HEK293 (cell line): Measurements from ENCODE around the gene ELFN1.

Source experiments
- CTCF ChIA-PET: fragments of 350-600 bp; formaldehyde crosslinking; extraction: SDS; loops from one replicate; lab custom pipeline; 2021; ENCODE audit warnings: antibody characterized with exemption; lab: Yijun Ruan, JAX
- POLR2A ChIA-PET: fragments of 300-600 bp; formaldehyde crosslinking; extraction: SDS; loops from one replicate; lab custom pipeline; 2020; ENCODE audit warnings: antibody characterized with exemption, inconsistent platforms; lab: Yijun Ruan, JAX
- H3K27ac ChIP-seq: fragments of 200-500 bp; sonication (Bioruptor generic); 2 replicates; pipeline ENCODE4 v1.5.1; 2014; ENCODE audit warnings: low read depth, low read length, control low read depth, inconsistent platforms; ENCODE audit errors: extremely low read depth
- H3K36me3 ChIP-seq, 2 experiments: fragments of 200-500 bp in 1 of 2; sonication (Bioruptor generic) in 1 of 2; 1 replicate in 1 of 2; 2 replicates in 1 of 2; pipeline ENCODE4 v1.5.1; 2014 to 2017; ENCODE audit warnings: inconsistent platforms in 2 of 2, low read length in 2 of 2; ENCODE audit not compliant: control insufficient read depth in 2 of 2, insufficient read depth in 1 of 2
- H3K4me1 ChIP-seq: fragments of 200-500 bp; sonication (Bioruptor generic); 2 replicates; pipeline ENCODE4 v1.5.1; 2014; ENCODE audit warnings: mild to moderate bottlenecking, low read length, inconsistent platforms; ENCODE audit not compliant: control insufficient read depth, insufficient read depth
- H3K4me3 ChIP-seq: 2 replicates; pipeline ENCODE4 v1.5.1; 2011; ENCODE audit warnings: low read depth, mild to moderate bottlenecking, control low read depth, low read length, moderate library complexity
- H3K9me3 ChIP-seq: fragments of 200-500 bp; sonication (Bioruptor generic); 2 replicates; pipeline ENCODE4 v1.5.1; 2014; ENCODE audit warnings: low read depth, low read length, inconsistent platforms; ENCODE audit not compliant: control insufficient read depth, insufficient read depth
- BCL11A ChIP-seq: fragments of 450-650 bp; formaldehyde crosslinking; IDR thresholded peaks from 2 replicates; pipeline ENCODE4 v1.5.1; 2016; ENCODE audit warnings: low read depth, missing biosample characterization, missing genetic modification characterization
- KLF8 ChIP-seq: fragments of 450-650 bp; formaldehyde crosslinking; IDR thresholded peaks from 2 replicates; pipeline ENCODE4 v1.5.1; 2016; ENCODE audit warnings: missing biosample characterization, missing genetic modification characterization
- PBX3 ChIP-seq: sonication (generic); formaldehyde crosslinking; IDR thresholded peaks from 2 replicates; pipeline ENCODE4 v1.8.1; 2022; ENCODE audit warnings: mild to moderate bottlenecking, moderate library complexity, missing genetic modification reagents
- PRDM1 ChIP-seq: fragments of 450-650 bp; formaldehyde crosslinking; IDR thresholded peaks from 2 replicates; pipeline ENCODE4; 2016; ENCODE audit warnings: missing biosample characterization, missing genetic modification characterization
- ZBTB20 ChIP-seq: fragments of 450-650 bp; formaldehyde crosslinking; IDR thresholded peaks from 2 replicates; pipeline ENCODE4 v1.5.1; 2016; ENCODE audit warnings: missing biosample characterization, missing genetic modification characterization
- ZBTB48 ChIP-seq: fragments of 450-650 bp; formaldehyde crosslinking; IDR thresholded peaks from 2 replicates; pipeline ENCODE4 v1.5.1; 2016; ENCODE audit warnings: missing biosample characterization, missing genetic modification characterization
- ZBTB7A ChIP-seq: fragments of 450-650 bp; formaldehyde crosslinking; IDR thresholded peaks from 2 replicates; pipeline ENCODE4 v1.5.1; 2016; ENCODE audit warnings: low read depth, missing biosample characterization, missing genetic modification characterization
- ZNF211 ChIP-seq: fragments of 450-650 bp; formaldehyde crosslinking; IDR thresholded peaks from 2 replicates; pipeline ENCODE4 v1.5.1; 2016; ENCODE audit warnings: low read depth, missing biosample characterization, missing genetic modification characterization
- ZNF223 ChIP-seq: fragments of 450-650 bp; formaldehyde crosslinking; IDR thresholded peaks from 2 replicates; pipeline ENCODE4 v1.5.1; 2016; ENCODE audit warnings: missing biosample characterization, missing genetic modification characterization
- ZNF266 ChIP-seq: fragments of 450-650 bp; formaldehyde crosslinking; IDR thresholded peaks from 2 replicates; pipeline ENCODE4 v1.5.1; 2016; ENCODE audit warnings: missing biosample characterization, missing genetic modification characterization, low read depth
- ZNF341 ChIP-seq: fragments of 450-650 bp; formaldehyde crosslinking; IDR thresholded peaks from 2 replicates; pipeline ENCODE4; 2016; ENCODE audit warnings: low read depth, missing biosample characterization, missing genetic modification characterization
- ZNF350 ChIP-seq: fragments of 450-650 bp; formaldehyde crosslinking; IDR thresholded peaks from 2 replicates; pipeline ENCODE4 v1.5.0; 2017; ENCODE audit warnings: missing biosample characterization, mild to moderate bottlenecking, missing genetic modification characterization
- ZNF391 ChIP-seq: fragments of 450-650 bp; formaldehyde crosslinking; IDR thresholded peaks from 2 replicates; pipeline ENCODE4 v1.5.1; 2016; ENCODE audit warnings: low read depth, missing biosample characterization, missing genetic modification characterization, borderline replicate concordance
- ZNF513 ChIP-seq: fragments of 450-650 bp; IDR thresholded peaks from 2 replicates; pipeline ENCODE4 v1.5.1; 2018; ENCODE audit warnings: missing biosample characterization, missing genetic modification characterization
- ZNF518A ChIP-seq: fragments of 450-650 bp; formaldehyde crosslinking; conservative IDR thresholded peaks from 2 replicates; pipeline ENCODE4 v1.5.1; 2016; ENCODE audit warnings: low read depth, missing biosample characterization, missing genetic modification characterization
- ZNF585B ChIP-seq: fragments of 450-650 bp; formaldehyde crosslinking; IDR thresholded peaks from 2 replicates; pipeline ENCODE4 v1.5.1; 2016; ENCODE audit warnings: missing biosample characterization, missing genetic modification characterization
- ZNF610 ChIP-seq: fragments of 450-650 bp; formaldehyde crosslinking; IDR thresholded peaks from 2 replicates; pipeline ENCODE4 v1.5.1; 2016; ENCODE audit warnings: missing biosample characterization, missing genetic modification characterization, borderline replicate concordance
- ZNF76 ChIP-seq: fragments of 450-650 bp; formaldehyde crosslinking; IDR thresholded peaks from 2 replicates; pipeline ENCODE4; 2016; ENCODE audit warnings: low read depth, missing biosample characterization, missing genetic modification characterization, borderline replicate concordance
- ZSCAN16 ChIP-seq: fragments of 450-650 bp; formaldehyde crosslinking; IDR thresholded peaks from 2 replicates; pipeline ENCODE4 v1.5.1; 2016; ENCODE audit warnings: missing biosample characterization, missing genetic modification characterization

ELFN1 gene

GRCh38 chr7:1654111-1654510 lies 16.0 kb upstream of the ELFN1 start (continued):
- TF ChIP-seq ZNF76: no peak
- TF ChIP-seq BCL11A (tag by site-specific recombination): no peak
- TF ChIP-seq PBX3 (CRISPR knock-in tag): no peak
- TF ChIP-seq ZNF350 (tag by site-specific recombination): no peak

GRCh38 chr7:1654738-1655475 lies 15.2 kb upstream of the ELFN1 start:
- POLR2A ChIA-PET: no interaction called here
- Histone ChIP-seq H3K4me3 (no peak overlapping the region), H3K27ac (no peak overlapping the region), H3K36me3 (no peaks in the 10 kb centered on the region), H3K9me3 (no peaks in the 10 kb centered on the region), H3K4me1 (no peaks in the 10 kb centered on the region)
- CTCF ChIA-PET: no interaction called here
- no peak for TF ChIP-seq ZNF211 (tag by site-specific recombination)
- TF ChIP-seq KLF8: no peak

GRCh38 chr7:1659696-1660095 lies 10.4 kb upstream of the ELFN1 start:
- H3K36me3 ChIP-seq: no peaks in the 10 kb centered on the region
- CTCF ChIA-PET: no interaction called here
- no peak overlapping the region for H3K4me3 ChIP-seq
- H3K9me3 ChIP-seq: no peaks in the 10 kb centered on the region
- TF ChIP-seq PRDM1 (tag by site-specific recombination) (no peak), ZNF585B (no peak), ZNF341 (tag by site-specific recombination) (no peak)
- TF ChIP-seq, all 188 proteins: peak for 0
- H3K27ac ChIP-seq: no peak overlapping the region
- no peaks in the 10 kb centered on the region for H3K4me1 ChIP-seq
- POLR2A ChIA-PET: no interaction called here

- H3K4me3 ChIP-seq: no peak overlapping the region
- H3K27ac ChIP-seq: no peak overlapping the region
- no peaks in the 10 kb centered on the region for H3K9me3 ChIP-seq
- ChIA-PET CTCF (no interaction called here), POLR2A (no interaction called here)
- no peaks in the 10 kb centered on the region for H3K4me1 ChIP-seq
- no peak for TF ChIP-seq ZNF223 (tag by site-specific recombination)
- no peaks in the 10 kb centered on the region for H3K36me3 ChIP-seq
Observed at GRCh38 chr7:1661461-1661860, 8.6 kb upstream of the ELFN1 start.

- H3K9me3 ChIP-seq: no peaks in the 10 kb centered on the region
- no peak overlapping the region for H3K4me3 ChIP-seq
- ChIA-PET POLR2A (no interaction called here), CTCF (interaction anchor here (0.6 to 1.4 kb wide), 2 partner anchors 45 to 83 kb away, joined by 3 to 4 read pairs; no protein-coding TSS in a partner anchor)
- 0 out of 2 replicates have a peak, but pooled peaks cover 1% of the 10 kb centered on the region for H3K4me1 ChIP-seq
- no peak overlapping the region for H3K27ac ChIP-seq
- H3K36me3 ChIP-seq: no peaks in the 10 kb centered on the region
- TF ChIP-seq ZNF391 (tag by site-specific recombination) (no peak), ZNF610 (tag by site-specific recombination) (no peak), KLF8 (no peak), ZSCAN16 (tag by site-specific recombination) (no peak), ZBTB7A (tag by site-specific recombination) (no peak), ZNF266 (tag by site-specific recombination) (no peak), ZBTB20 (tag by site-specific recombination) (no peak), ZNF513 (tag by site-specific recombination) (no peak), ZBTB48 (tag by site-specific recombination) (no peak), ZNF518A (tag by site-specific recombination) (no peak)
Observed at GRCh38 chr7:1662101-1662500, 8.0 kb upstream of the ELFN1 start.
